GM13976 (cell line): Measurements from ENCODE around the gene FAM110D.

Experiments used
- DNase-seq: peaks from one replicate; pipeline ENCODE4 v3.0.0; 2012; ENCODE audit warnings: low spot score
- in situ Hi-C: fragments of 300-500 bp; cut with MboI; formaldehyde crosslinking; loops from one replicate; pipeline ENCODE4 v1.12.0; 2022; ENCODE audit warnings: low sequenced_read_pairs, mixed read lengths, inconsistent platforms; ENCODE audit not compliant: unreplicated experiment
- TF ChIP-seq, protein P1 (sequence below): IDR thresholded peaks from 2 replicates; pipeline ENCODE4 v1.5.1; 2012; ENCODE audit warnings: borderline replicate concordance, mild to moderate bottlenecking; ENCODE audit not compliant: insufficient read depth; ENCODE audit errors: extremely low read depth, missing control alignments, control extremely low read depth

The FAM110D gene

DNA sequence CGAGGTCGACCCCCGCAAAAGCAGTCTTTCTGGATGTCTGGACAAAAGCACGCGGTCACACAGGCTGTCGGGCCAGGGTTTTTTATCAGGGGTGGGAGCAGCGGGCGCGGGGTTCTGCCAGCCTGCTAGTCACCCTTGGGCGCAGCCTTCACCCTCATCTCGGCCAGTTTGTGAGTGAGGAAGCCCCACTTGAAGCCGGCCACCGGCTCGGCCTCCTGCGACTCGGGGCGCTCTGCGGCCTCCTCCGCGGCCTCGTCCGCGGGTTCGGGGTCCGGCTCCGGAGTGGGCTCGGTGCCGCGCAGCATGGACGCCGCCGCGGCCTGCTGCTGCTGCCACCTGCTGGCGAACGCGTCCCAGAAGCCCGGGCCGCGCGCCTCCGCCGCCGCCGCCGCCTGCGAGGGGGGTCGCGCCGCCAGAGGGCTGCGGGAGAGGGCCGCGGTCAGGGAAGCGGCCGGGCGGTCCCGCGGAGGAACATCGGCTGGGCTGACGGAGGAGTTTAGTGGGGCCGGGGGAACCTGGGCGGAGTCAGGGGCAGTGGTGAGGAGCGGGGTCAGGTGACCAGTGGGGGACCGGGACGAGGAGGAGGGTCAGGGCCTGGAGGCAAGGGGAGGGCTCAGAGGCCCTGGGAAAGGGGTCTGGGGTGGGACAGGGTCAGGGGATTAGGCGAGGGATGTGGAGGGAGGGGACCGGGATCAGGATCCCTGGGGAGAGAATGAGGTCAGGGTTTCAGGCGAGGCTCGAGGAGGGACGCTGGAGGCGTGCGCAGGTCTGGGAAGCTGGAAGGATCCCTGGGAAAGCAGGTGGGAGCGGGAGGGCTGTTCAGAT is 5.4 kb downstream of the FAM110D start:
- TF ChIP-seq, protein P1, sequence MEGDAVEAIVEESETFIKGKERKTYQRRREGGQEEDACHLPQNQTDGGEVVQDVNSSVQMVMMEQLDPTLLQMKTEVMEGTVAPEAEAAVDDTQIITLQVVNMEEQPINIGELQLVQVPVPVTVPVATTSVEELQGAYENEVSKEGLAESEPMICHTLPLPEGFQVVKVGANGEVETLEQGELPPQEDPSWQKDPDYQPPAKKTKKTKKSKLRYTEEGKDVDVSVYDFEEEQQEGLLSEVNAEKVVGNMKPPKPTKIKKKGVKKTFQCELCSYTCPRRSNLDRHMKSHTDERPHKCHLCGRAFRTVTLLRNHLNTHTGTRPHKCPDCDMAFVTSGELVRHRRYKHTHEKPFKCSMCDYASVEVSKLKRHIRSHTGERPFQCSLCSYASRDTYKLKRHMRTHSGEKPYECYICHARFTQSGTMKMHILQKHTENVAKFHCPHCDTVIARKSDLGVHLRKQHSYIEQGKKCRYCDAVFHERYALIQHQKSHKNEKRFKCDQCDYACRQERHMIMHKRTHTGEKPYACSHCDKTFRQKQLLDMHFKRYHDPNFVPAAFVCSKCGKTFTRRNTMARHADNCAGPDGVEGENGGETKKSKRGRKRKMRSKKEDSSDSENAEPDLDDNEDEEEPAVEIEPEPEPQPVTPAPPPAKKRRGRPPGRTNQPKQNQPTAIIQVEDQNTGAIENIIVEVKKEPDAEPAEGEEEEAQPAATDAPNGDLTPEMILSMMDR, result peak; percentile 94
- in situ Hi-C loops, result no loop called here
- peak; percentile 83 for DNase-seq

DNA sequence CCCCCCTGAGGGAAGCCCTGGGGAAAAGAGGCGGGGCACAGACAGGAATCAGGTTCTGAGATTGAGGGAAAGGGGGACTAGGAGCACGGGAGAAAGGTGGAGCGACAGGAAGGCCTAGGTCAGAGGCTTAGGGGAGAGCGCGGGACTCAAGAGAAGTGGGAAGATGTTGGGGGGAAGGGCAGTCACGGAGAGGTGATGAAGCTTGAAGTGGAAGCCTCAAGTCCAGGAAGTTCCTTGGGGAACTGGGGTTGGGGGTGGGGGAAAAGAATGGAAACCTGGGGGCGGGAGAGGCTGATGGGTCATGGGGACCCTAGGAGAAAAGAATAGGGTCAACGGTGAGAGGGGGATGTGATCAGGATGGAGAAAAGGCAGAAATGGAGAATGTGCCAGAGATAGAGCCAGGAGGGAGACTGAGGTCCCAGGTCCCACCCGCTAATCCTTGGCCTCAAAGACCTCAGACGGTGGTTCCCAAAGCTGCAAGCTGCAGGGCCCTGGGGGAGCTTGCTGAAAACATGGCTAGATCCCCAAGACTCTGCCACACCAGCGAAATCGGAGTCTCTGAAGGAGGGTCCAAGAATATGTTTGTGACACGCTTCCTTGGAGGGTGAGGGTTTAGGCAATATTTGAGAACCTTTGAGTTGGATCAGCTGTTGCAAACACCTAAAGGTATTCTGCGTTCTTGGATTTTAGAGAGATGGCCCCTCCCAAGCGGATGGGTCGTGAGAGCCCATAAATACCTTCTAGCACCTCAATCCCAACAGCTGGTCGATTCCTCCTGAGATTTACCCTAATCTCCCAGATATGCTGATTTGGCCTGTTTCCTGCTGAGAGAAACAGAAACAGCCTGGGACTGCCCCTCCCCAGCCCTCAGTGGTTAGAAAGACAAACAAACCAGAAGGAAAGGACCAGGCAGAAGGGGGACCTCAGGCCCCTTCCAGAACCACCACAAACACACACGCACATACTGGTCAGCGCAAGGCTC is 6.3 kb downstream of the FAM110D start:
- no peak for DNase-seq
- in situ Hi-C loops, result no loop called here
- TF ChIP-seq, protein P1, result no peak

DNA sequence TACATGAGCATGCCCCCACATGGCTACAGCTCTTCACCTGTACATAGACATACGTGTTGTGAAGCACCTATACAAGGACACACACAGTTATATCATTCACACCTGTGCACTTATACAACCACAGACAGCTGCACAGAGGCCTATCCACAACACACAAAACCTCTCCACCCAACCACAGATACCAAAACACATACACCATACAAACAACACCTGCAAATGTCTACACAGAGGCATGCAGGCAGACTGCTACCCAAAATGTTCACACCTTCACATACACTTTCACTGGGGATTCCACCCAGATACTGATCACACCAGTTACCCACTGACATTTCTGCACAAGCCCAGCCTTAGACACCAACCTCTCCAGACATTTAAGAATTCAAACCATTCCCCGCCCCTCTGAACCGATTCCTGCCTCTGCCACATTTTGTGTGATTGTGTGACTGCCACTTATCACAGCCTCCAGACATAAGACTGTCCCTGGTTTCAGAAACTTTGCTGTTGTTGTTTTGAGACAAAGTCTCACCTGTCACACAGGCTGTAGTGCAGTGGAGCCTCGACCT is 7.9 kb downstream of the FAM110D start:
- TF ChIP-seq, protein P1, result no peak
- in situ Hi-C loops, result no loop called here
- no peak for DNase-seq

DNA sequence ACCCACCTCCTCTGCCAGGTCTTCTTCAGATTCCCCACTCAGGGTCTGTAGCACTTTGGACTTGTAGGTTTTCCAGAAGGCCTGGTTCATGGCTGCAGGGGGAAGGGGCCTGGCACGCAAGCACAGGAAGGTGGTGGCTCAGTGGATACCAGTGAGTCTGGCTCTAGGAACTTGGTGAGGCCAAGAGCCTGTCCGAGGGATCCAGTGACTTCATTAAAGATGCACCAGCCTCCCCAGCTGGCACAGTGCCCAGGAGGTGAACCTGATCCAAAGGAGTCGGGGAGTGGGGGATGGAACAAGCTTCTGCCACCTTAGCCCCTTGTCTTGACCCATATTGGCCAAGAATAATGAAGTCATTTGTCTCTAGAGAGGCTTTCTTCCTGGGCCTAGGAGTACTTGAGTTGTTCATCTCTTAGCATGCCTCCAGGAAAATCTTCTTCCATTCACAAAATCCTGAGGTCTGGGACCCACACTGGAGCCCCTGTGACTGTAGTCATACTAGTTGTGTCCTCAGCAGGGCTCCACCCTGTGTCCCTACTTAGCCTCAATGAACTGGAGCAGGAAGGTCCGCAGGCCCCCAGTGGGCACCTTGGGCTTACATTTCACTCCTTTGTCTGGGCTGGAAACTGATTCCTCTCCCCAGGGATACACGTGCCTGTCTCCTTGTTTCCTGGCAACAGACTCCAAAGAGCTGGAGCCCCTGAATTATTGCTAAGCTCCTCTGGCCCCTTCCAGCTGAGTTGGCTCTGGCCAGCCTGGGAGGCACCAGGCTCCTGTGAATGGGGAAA is 9.7 kb downstream of the FAM110D start, which contains the start of gene C1orf232:
Gene C1orf232, minus strand, starts transcription at position 554 of the 788 bp plus-strand sequence. Its CDS starts 464 bp downstream, at position 90.
- no peak for DNase-seq
- in situ Hi-C loops, result no loop called here
- TF ChIP-seq, protein P1, result no peak

DNA sequence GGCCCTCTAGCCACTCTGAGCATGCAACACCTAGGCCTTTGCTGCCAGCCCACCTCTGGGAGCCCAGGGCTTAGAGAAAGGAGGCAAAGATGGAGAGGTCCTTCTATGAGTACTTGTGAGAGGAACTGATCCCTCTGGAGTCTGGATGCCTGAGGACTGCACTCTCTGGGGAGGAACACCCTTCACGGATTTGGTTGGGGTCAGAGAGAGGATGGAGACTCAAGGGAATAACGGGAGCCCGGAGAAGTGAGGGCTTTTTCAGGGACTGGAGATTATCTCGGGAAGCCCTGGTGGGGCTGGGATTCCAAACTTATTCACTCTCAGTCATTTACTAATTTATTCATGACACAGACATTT is 10.3 kb downstream of the FAM110D start:
- TF ChIP-seq, protein P1, result no peak
- in situ Hi-C loops, result no loop called here
- DNase-seq, result no peak
